H9 (cell line): ENCODE measurements around the gene TCERG1L. TPM values are rescaled to one million over a fixed set of nuclear protein-coding genes. Genes with fewer than 3 reads are reported as not detected.
A peak's percentile ranks its signal among the peaks of the same experiment; 100 is the strongest.

ENCODE experiments used
- DNase-seq: peaks from one replicate; pipeline ENCODE4 v3.0.0-alpha.2; 2017
- H2AFZ ChIP-seq: one replicate; pipeline ENCODE4 v1.6.1; 2013; ENCODE audit warnings: mild to moderate bottlenecking, low read length, control low read depth, moderate library complexity
- H2AK5ac ChIP-seq: 2 replicates; pipeline ENCODE4 v1.6.1; 2013; ENCODE audit warnings: low read length, control low read depth, mixed read lengths; ENCODE audit not compliant: insufficient read length
- H2BK120ac ChIP-seq: one replicate; pipeline ENCODE4 v1.6.1; 2013; ENCODE audit warnings: low read depth, mild to moderate bottlenecking, low read length, control low read depth, inconsistent platforms; ENCODE audit not compliant: poor library complexity, severe bottlenecking
- H2BK12ac ChIP-seq: 2 replicates; pipeline ENCODE4 v1.6.1; 2013; ENCODE audit warnings: low read length, control low read depth, mixed read lengths, low read depth; ENCODE audit not compliant: insufficient read length
- H2BK15ac ChIP-seq: 2 replicates; pipeline ENCODE4 v1.6.1; 2013; ENCODE audit warnings: low read depth, low read length, control low read depth
- H2BK20ac ChIP-seq: one replicate; pipeline ENCODE4 v1.6.1; 2013; ENCODE audit warnings: low read depth, mild to moderate bottlenecking, low read length, control low read depth, inconsistent platforms; ENCODE audit not compliant: poor library complexity, severe bottlenecking
- H2BK5ac ChIP-seq: 2 replicates; pipeline ENCODE4 v1.6.1; 2013; ENCODE audit warnings: low read length, control low read depth, mixed read lengths; ENCODE audit not compliant: insufficient read length
- H3K14ac ChIP-seq: 2 replicates; pipeline ENCODE4 v1.6.1; 2013; ENCODE audit warnings: low read length, control low read depth; ENCODE audit not compliant: insufficient read depth
- H3K18ac ChIP-seq: 2 replicates; pipeline ENCODE4 v1.6.1; 2013; ENCODE audit warnings: low read depth, mild to moderate bottlenecking, mixed read lengths, low read length, control low read depth; ENCODE audit not compliant: insufficient read length
- H3K23ac ChIP-seq: 2 replicates; pipeline ENCODE4 v1.6.1; 2013; ENCODE audit warnings: low read length, control low read depth, mixed read lengths, low read depth; ENCODE audit not compliant: insufficient read length
- H3K23me2 ChIP-seq: 2 replicates; pipeline ENCODE4 v1.6.1; 2013; ENCODE audit warnings: low read depth, mild to moderate bottlenecking, mixed read lengths, low read length, control low read depth; ENCODE audit not compliant: insufficient read length, poor library complexity, severe bottlenecking
- H3K27ac ChIP-seq: 2 replicates; pipeline ENCODE4 v1.5.1; 2013; ENCODE audit warnings: low read length, control low read depth, mixed read lengths, low read depth; ENCODE audit not compliant: insufficient read length
- H3K27me3 ChIP-seq: 2 replicates; pipeline ENCODE4 v1.6.1; 2013; ENCODE audit warnings: low read length, control low read depth, inconsistent platforms; ENCODE audit not compliant: insufficient read depth
- H3K4ac ChIP-seq: 2 replicates; pipeline ENCODE4 v1.6.1; 2013; ENCODE audit warnings: low read depth, mild to moderate bottlenecking, control low read depth, inconsistent platforms, low read length, moderate library complexity
- H3K4me1 ChIP-seq: 2 replicates; pipeline ENCODE4 v1.6.1; 2013; ENCODE audit warnings: low read length, control low read depth, inconsistent platforms; ENCODE audit not compliant: insufficient read depth
- H3K4me2 ChIP-seq: 2 replicates; pipeline ENCODE4 v1.6.1; 2013; ENCODE audit warnings: low read length, control low read depth, mixed read lengths; ENCODE audit not compliant: insufficient read length, insufficient read depth
- H3K56ac ChIP-seq: 2 replicates; pipeline ENCODE4 v1.6.1; 2013; ENCODE audit warnings: low read depth, mild to moderate bottlenecking, mixed read lengths, low read length, control low read depth; ENCODE audit not compliant: insufficient read length
- H3K79me1 ChIP-seq: 2 replicates; pipeline ENCODE4 v1.6.1; 2013; ENCODE audit warnings: low read depth, mild to moderate bottlenecking, moderate library complexity, low read length, control low read depth, inconsistent platforms; ENCODE audit not compliant: insufficient read depth, poor library complexity, severe bottlenecking
- H3K79me2 ChIP-seq: 2 replicates; pipeline ENCODE4 v1.6.1; 2013; ENCODE audit warnings: low read length, control low read depth, inconsistent platforms; ENCODE audit not compliant: insufficient read depth
- H3K9ac ChIP-seq: 2 replicates; pipeline ENCODE4 v1.6.1; 2013; ENCODE audit warnings: low read length, control low read depth, mixed read lengths; ENCODE audit not compliant: insufficient read length; ENCODE audit errors: extremely low read depth
- H3K9me3 ChIP-seq: one replicate; pipeline ENCODE4 v1.6.1; 2013; ENCODE audit warnings: low read depth, low read length, inconsistent platforms; ENCODE audit not compliant: control insufficient read depth
- H3T11ph ChIP-seq: one replicate; pipeline ENCODE4 v1.6.1; 2013; ENCODE audit warnings: mild to moderate bottlenecking, low read length, control low read depth, inconsistent platforms
- H4K20me1 ChIP-seq: one replicate; pipeline ENCODE4 v1.6.1; 2013; ENCODE audit not compliant: control insufficient read depth, insufficient read length, insufficient read depth
- H4K5ac ChIP-seq: 2 replicates; pipeline ENCODE4 v1.6.1; 2013; ENCODE audit warnings: low read depth, mild to moderate bottlenecking, mixed read lengths, low read length, control low read depth; ENCODE audit not compliant: insufficient read length
- H4K8ac ChIP-seq: replicated peaks from 2 replicates; pipeline ENCODE4 v1.6.1; 2013; ENCODE audit warnings: low read length, control low read depth, mixed read lengths, low read depth; ENCODE audit not compliant: insufficient read length
- H4K91ac ChIP-seq: 2 replicates; pipeline ENCODE4 v1.6.1; 2013; ENCODE audit warnings: low read depth, mild to moderate bottlenecking, moderate library complexity, mixed read lengths, low read length, control low read depth; ENCODE audit not compliant: insufficient read length
- H3K27ac Mint-ChIP-seq, 3 experiments: 2 replicates in 2 of 3; 3 replicates in 1 of 3; pipeline ENCODE4 v1.8.0; 2020 to 2021; ENCODE audit warnings: mixed read lengths in 3 of 3, mild to moderate bottlenecking in 1 of 3, moderate library complexity in 1 of 3
- H3K27me3 Mint-ChIP-seq: 2 replicates; pipeline ENCODE4 v1.8.0; 2021; ENCODE audit warnings: low read depth, mild to moderate bottlenecking, moderate library complexity, mixed read lengths
- H3K36me3 Mint-ChIP-seq, 3 experiments: 2 replicates in 2 of 3; 3 replicates in 1 of 3; pipeline ENCODE4 v1.8.0; 2020 to 2021; ENCODE audit warnings: low read depth in 3 of 3, mixed read lengths in 3 of 3; ENCODE audit not compliant: insufficient read depth in 1 of 3
- H3K4me1 Mint-ChIP-seq, 2 experiments: 2 replicates each; pipeline ENCODE4 v1.8.0; 2020; ENCODE audit warnings: mixed read lengths in 2 of 2
- H3K4me3 Mint-ChIP-seq, 2 experiments: 2 replicates in 1 of 2; 3 replicates in 1 of 2; pipeline ENCODE4 v1.8.0; 2020 to 2021; ENCODE audit warnings: mild to moderate bottlenecking in 2 of 2, mixed read lengths in 2 of 2, moderate library complexity in 1 of 2
- H3K9me3 Mint-ChIP-seq, 2 experiments: 2 replicates in 1 of 2; 3 replicates in 1 of 2; pipeline ENCODE4 v1.8.0; 2020; ENCODE audit warnings: mild to moderate bottlenecking in 2 of 2, mixed read lengths in 2 of 2, moderate library complexity in 1 of 2
- CTCF ChIP-seq: fragments of 200-600 bp; sonication (generic); conservative IDR thresholded peaks from 3 replicates; pipeline ENCODE4 v1.8.0; 2021; ENCODE audit warnings: antibody characterized with exemption, mild to moderate bottlenecking
- WGBS: extraction: QIAGEN DNeasy Blood & Tissue Kit; methylation state at CpG from one replicate; pipeline ENCODE4 v1.1.7; 2013; ENCODE audit warnings: missing lambda C conversion rate, low lambda C conversion rate, mixed read lengths; ENCODE audit not compliant: insufficient read length; ENCODE audit errors: extremely low coverage; 5-methylcytosine and 5-hydroxymethylcytosine counted together
- total RNA-seq: library from RNA; stranded (reverse); gene quantifications from 2 replicates; pipeline ENCODE4 v1.2.1, GENCODE V29; 2021

The TCERG1L gene
- total RNA-seq, 1 experiment from 2014 or later, result 3.3 TPM

GRCh38 chr10:131129544-131129943 lies 182.0 kb downstream of the TCERG1L start:
- Mint-ChIP-seq H3K27me3 (peaks cover 1% of the 10 kb centered on the region; the same call in 1 of the 2 replicates), H3K27ac (0 out of 7 replicates have a peak overlapping the region, but pooled peaks of 1 of the 3 experiments have one; percentile 9), H3K36me3 (peaks cover 3 to 6% (median 3%) of the 10 kb centered on the region in 3 experiments; a peak in 3 of 7 replicates), H3K9me3 (no peaks in the 10 kb centered on the region; a peak in 1 of 5 replicates), H3K4me3 (no peak overlapping the region), H3K4me1 (peaks cover 35 to 46% of the 10 kb centered on the region in 2 experiments)
- H2BK5ac ChIP-seq, result no peak overlapping the region
- no CpG with 5 or more reads among the region's 6 CpGs for WGBS
- H3K27ac ChIP-seq, result no peak overlapping the region
- no peak overlapping the region for H2BK12ac ChIP-seq
- no peaks in the 10 kb centered on the region for H3K79me1 ChIP-seq
- peaks cover 6% of the 10 kb centered on the region; the same call in 1 of the 2 replicates for H3K4me1 ChIP-seq
- no peaks in the 10 kb centered on the region for H3K9me3 ChIP-seq
- H3K79me2 ChIP-seq, result no peaks in the 10 kb centered on the region
- no peak overlapping the region for H2BK120ac ChIP-seq
- no peak overlapping the region for H3K18ac ChIP-seq
- no peak overlapping the region for H2BK15ac ChIP-seq
- H2AFZ ChIP-seq, result no peak overlapping the region
- no peak overlapping the region for H3K56ac ChIP-seq
- no peaks in the 10 kb centered on the region for H3K27me3 ChIP-seq
- no peak overlapping the region for H3K23ac ChIP-seq
- no peak overlapping the region for H4K5ac ChIP-seq
- H2AK5ac ChIP-seq, result no peak overlapping the region
- no peak overlapping the region for H4K8ac ChIP-seq
- no peak overlapping the region for H3T11ph ChIP-seq
- H3K14ac ChIP-seq, result no peak overlapping the region
- TF ChIP-seq CTCF, result no peak
- no peaks in the 10 kb centered on the region for H4K20me1 ChIP-seq
- H2BK20ac ChIP-seq, result no peak overlapping the region
- no peak overlapping the region for H4K91ac ChIP-seq
- DNase-seq, result no peak
- no peak overlapping the region for H3K4me2 ChIP-seq
- peaks cover 2% of the 10 kb centered on the region for H3K23me2 ChIP-seq
- H3K4ac ChIP-seq, result no peak overlapping the region
- H3K9ac ChIP-seq, result no peak overlapping the region
